Fibroblast of skin of right biceps (primary cell): Measurements from ENCODE around the gene SLC4A3.

ENCODE experiments used
- DNase-seq: peaks from one replicate; pipeline ENCODE4 v3.0.0-alpha.2; 2013

The SLC4A3 gene

GRCh38 chr2:219627103-219628100 is at the start of gene SLC4A3:
SLC4A3 (plus strand) TSS chr2:219627630; CDS start chr2:219627993, 363 bp downstream.
- DNase-seq = peak; percentile 48

- no peak for DNase-seq
These were observed 48.4 kb upstream of the SLC4A3 start for GRCh38 chr2:219578811-219579613.

- DNase-seq = no peak
These were observed 46.1 kb upstream of the SLC4A3 start for GRCh38 chr2:219581346-219581745.

- no peak for DNase-seq
These were observed 36.3 kb upstream of the SLC4A3 start for GRCh38 chr2:219591091-219591490.

GRCh38 chr2:219592736-219593135 is 34.7 kb upstream of the SLC4A3 start:
- DNase-seq = no peak

GRCh38 chr2:219593154-219593553 is 34.3 kb upstream of the SLC4A3 start:
- DNase-seq = no peak

GRCh38 chr2:219595256-219595655 is 32.2 kb upstream of the SLC4A3 start:
- peak; percentile 33 for DNase-seq

GRCh38 chr2:219596954-219597551 is 30.4 kb upstream of the SLC4A3 start:
- no peak for DNase-seq

- DNase-seq = peak; percentile 97
These were observed 29.7 kb upstream of the SLC4A3 start, which contains the start of gene STK11IP for GRCh38 chr2:219597552-219598307. STK11IP (plus strand) TSS chr2:219597857; CDS start chr2:219598120, 263 bp downstream.

GRCh38 chr2:219598308-219599078 is 28.9 kb upstream of the SLC4A3 start:
- no peak for DNase-seq

- DNase-seq = no peak
These were observed 23.7 kb upstream of the SLC4A3 start for GRCh38 chr2:219603771-219604170.

- no peak for DNase-seq
These were observed 21.8 kb upstream of the SLC4A3 start for GRCh38 chr2:219605607-219605954.

GRCh38 chr2:219607931-219608330 is 19.5 kb upstream of the SLC4A3 start:
- DNase-seq = no peak

GRCh38 chr2:219608399-219608964 is 18.9 kb upstream of the SLC4A3 start:
- DNase-seq = no peak

- no peak for DNase-seq
These were observed 18.2 kb upstream of the SLC4A3 start for GRCh38 chr2:219609149-219609750.

- no peak for DNase-seq
These were observed 16.1 kb upstream of the SLC4A3 start for GRCh38 chr2:219611306-219611705.

GRCh38 chr2:219611866-219612576 is 15.4 kb upstream of the SLC4A3 start:
- no peak for DNase-seq

- no peak for DNase-seq
These were observed 14.7 kb upstream of the SLC4A3 start for GRCh38 chr2:219612577-219613286.

- DNase-seq = no peak
These were observed 13.9 kb upstream of the SLC4A3 start for GRCh38 chr2:219613461-219614070.
